GM23338 (cell line): Measurements from ENCODE around the gene DAAM2. TPM values are rescaled to one million over a fixed set of nuclear protein-coding genes. Genes with fewer than 3 reads are reported as not detected.
A peak's percentile ranks its signal among the peaks of the same experiment; 100 is the strongest.

Experiments used
- ATAC-seq: fragments of 200-7000 bp; cut with Tn5 transposase; 3 replicates; pipeline ENCODE4 v1.9.1; 2020
- DNase-seq: peaks from one replicate; pipeline ENCODE4 v3.0.0-alpha.2; 2015; ENCODE audit warnings: low spot score
- H2AFZ ChIP-seq: fragments of 200-600 bp; sonication (generic); 2 replicates; pipeline ENCODE4 v1.8.0; 2016; ENCODE audit warnings: antibody characterized with exemption, mild to moderate bottlenecking, moderate library complexity
- H3F3A ChIP-seq: fragments of 200-600 bp; sonication (generic); replicated peaks from 2 replicates; pipeline ENCODE4 v1.8.0; 2017; ENCODE audit warnings: antibody characterized with exemption, mixed run types, low read depth
- H3K27ac ChIP-seq: fragments of 200-600 bp; sonication (generic); 2 replicates; pipeline ENCODE4 v1.6.1; 2016; ENCODE audit warnings: low read depth
- H3K27me3 ChIP-seq: fragments of 200-600 bp; sonication (generic); 2 replicates; pipeline ENCODE4 v1.8.0; 2016; ENCODE audit warnings: mild to moderate bottlenecking, mixed run types, moderate library complexity; ENCODE audit not compliant: insufficient read depth
- H3K36me3 ChIP-seq: fragments of 200-600 bp; sonication (generic); 2 replicates; pipeline ENCODE4 v1.8.0; 2016; ENCODE audit warnings: mild to moderate bottlenecking; ENCODE audit not compliant: insufficient read depth
- H3K4me1 ChIP-seq: fragments of 200-600 bp; sonication (generic); 2 replicates; pipeline ENCODE4 v1.8.0; 2016; ENCODE audit warnings: mild to moderate bottlenecking, moderate library complexity; ENCODE audit not compliant: insufficient read depth
- H3K4me2 ChIP-seq: fragments of 200-600 bp; sonication (generic); 2 replicates; pipeline ENCODE4 v1.7.1; 2017; ENCODE audit warnings: mixed run types
- H3K4me3 ChIP-seq: fragments of 200-600 bp; sonication (generic); 2 replicates; pipeline ENCODE4 v1.6.1; 2016; ENCODE audit warnings: mixed run types
- H3K79me2 ChIP-seq: fragments of 200-600 bp; sonication (generic); replicated peaks from 2 replicates; pipeline ENCODE4 v1.8.0; 2017; ENCODE audit warnings: mild to moderate bottlenecking; ENCODE audit not compliant: insufficient read depth
- H3K9me2 ChIP-seq: fragments of 200-600 bp; sonication (generic); 2 replicates; pipeline ENCODE4 v1.8.0; 2017; ENCODE audit not compliant: insufficient read depth
- H4K20me1 ChIP-seq: fragments of 200-600 bp; sonication (generic); replicated peaks from 2 replicates; pipeline ENCODE4 v1.8.0; 2017; ENCODE audit warnings: mild to moderate bottlenecking; ENCODE audit not compliant: insufficient read depth
- H3K27ac Mint-ChIP-seq: 2 replicates; pipeline ENCODE4 v1.8.0; 2020; ENCODE audit warnings: inconsistent platforms, mild to moderate bottlenecking, moderate library complexity, mixed read lengths
- H3K27me3 Mint-ChIP-seq: 3 replicates; pipeline ENCODE4 v1.8.0; 2022; ENCODE audit warnings: low read depth, mild to moderate bottlenecking, moderate library complexity, mixed read lengths, inconsistent platforms; ENCODE audit not compliant: insufficient read depth, poor library complexity
- H3K36me3 Mint-ChIP-seq: 3 replicates; pipeline ENCODE4 v1.8.0; 2021; ENCODE audit warnings: low read depth, mild to moderate bottlenecking, inconsistent platforms, moderate library complexity, mixed read lengths
- H3K4me1 Mint-ChIP-seq: 3 replicates; pipeline ENCODE4 v1.8.0; 2020; ENCODE audit warnings: mild to moderate bottlenecking, inconsistent platforms, mixed read lengths
- H3K4me3 Mint-ChIP-seq: 3 replicates; pipeline ENCODE4 v1.8.0; 2021; ENCODE audit warnings: moderate library complexity, mild to moderate bottlenecking, inconsistent platforms, mixed read lengths
- H3K9me3 Mint-ChIP-seq: 3 replicates; pipeline ENCODE4 v1.8.0; 2020; ENCODE audit warnings: moderate library complexity, mild to moderate bottlenecking, inconsistent platforms, mixed read lengths
- CREB1 ChIP-seq: fragments of 250-450 bp; sonication (Bioruptor Pico); IDR thresholded peaks from 2 replicates; pipeline ENCODE4 v1.5.0; 2020; ENCODE audit warnings: low read depth, mild to moderate bottlenecking, moderate library complexity
- EZH2phosphoT487 ChIP-seq: fragments of 200-600 bp; sonication (generic); IDR thresholded peaks from one replicate; pipeline ENCODE4 v1.8.1; 2018; ENCODE audit warnings: antibody characterized with exemption; ENCODE audit not compliant: unreplicated experiment
- STAT1 ChIP-seq: IDR thresholded peaks from one replicate; pipeline ENCODE4 v1.6.1; 2016; ENCODE audit warnings: antibody characterized with exemption; ENCODE audit not compliant: unreplicated experiment
- ZNF331 ChIP-seq: fragments of 250-450 bp; sonication (Bioruptor Pico); IDR thresholded peaks from 2 replicates; pipeline ENCODE4 v1.5.0; 2020; ENCODE audit warnings: low read depth, mild to moderate bottlenecking, moderate library complexity
- long read RNA-seq: library from polyadenylated mRNA; unstranded; transcript quantifications from one replicate; pipeline ENCODE4 v2.0.0, GENCODE V29; 2020; ENCODE audit not compliant: unreplicated experiment
- polyA plus RNA-seq: library from polyadenylated mRNA; unstranded; fragments of >200 nt; fragmentation: Nextera tagmentation; extraction: Ambion mirVana; gene quantifications from 2 replicates; pipeline ENCODE4 v1.2.1, GENCODE V29; 2016
- total RNA-seq: library from RNA; depleted of rRNA; stranded (reverse); fragments of >200 nt; shearing (Covaris generic); gene quantifications from 2 replicates; pipeline ENCODE4 v1.2.3, GENCODE V29; 2014; rRNA removed
- TF ChIP-seq, protein P1 (sequence below): IDR thresholded peaks from 2 replicates; pipeline ENCODE4 v1.6.1; 2016; ENCODE audit warnings: antibody characterized with exemption
- TF ChIP-seq, protein P2 (sequence below), 2 experiments: fragments of 200-600 bp in 1 of 2; sonication (generic) in 1 of 2; conservative IDR thresholded peaks; 2 replicates each; pipeline versions ENCODE4 v1.5.1 to v1.6.1; 2016 to 2017; ENCODE audit warnings: antibody characterized with exemption in 2 of 2, low read depth in 2 of 2, mild to moderate bottlenecking in 2 of 2, moderate library complexity in 1 of 2
- TF ChIP-seq, protein P3 (sequence below): fragments of 250-450 bp; sonication (Bioruptor Pico); IDR thresholded peaks from 2 replicates; pipeline ENCODE4 v1.5.0; 2020; ENCODE audit warnings: mild to moderate bottlenecking, moderate library complexity

DAAM2 gene
- total RNA-seq (2.5 and 4.9 TPM in 2 replicates), polyA plus RNA-seq (1.4 and 2.2 TPM in 2 replicates)
- long read RNA-seq, result 0 reads

DNA sequence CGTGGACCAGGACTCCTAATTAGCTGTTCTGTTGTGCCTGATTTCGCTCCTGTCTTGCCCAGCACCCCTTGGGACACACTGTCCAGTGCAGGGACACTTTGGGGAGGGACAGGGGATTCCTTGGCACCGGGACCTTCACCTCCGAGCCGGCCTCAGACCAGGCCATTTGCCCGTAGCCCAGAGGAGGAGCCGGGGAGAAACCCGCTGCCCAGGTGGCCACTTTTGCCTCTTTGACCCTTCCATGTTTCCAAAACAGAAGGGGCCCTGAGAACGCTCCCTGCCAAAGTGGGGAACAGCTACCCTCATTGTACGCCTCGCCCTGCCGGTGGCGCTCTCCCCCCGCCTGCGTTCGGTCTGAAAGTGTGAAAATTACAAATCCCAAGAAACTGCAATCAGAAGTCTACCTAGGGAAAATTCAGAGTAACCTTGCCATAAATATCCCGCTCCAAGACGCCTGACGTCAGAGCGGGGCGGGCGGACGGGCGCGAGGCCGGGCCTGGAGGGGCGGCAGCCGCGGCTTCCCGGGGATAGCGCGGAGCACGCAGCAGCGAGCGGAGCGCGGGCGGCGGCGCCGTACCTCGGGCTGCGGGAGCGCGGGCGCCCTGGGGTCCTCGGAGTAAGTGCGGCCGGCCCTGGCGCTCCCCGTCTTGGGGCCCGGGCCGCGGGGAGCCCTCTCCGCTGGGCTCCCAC is at the start of gene DAAM2:
TSS of gene DAAM2 (plus strand) at position 527 of the 690 bp plus-strand sequence. CDS start 63,927 bp downstream, outside the sequence.
- Mint-ChIP-seq H3K9me3 (no peaks in the 10 kb centered on the region), H3K4me1 (peaks cover 30% of the 10 kb centered on the region), H3K27ac (no peak within 1 kb of the TSS), H3K27me3 (peaks cover 19% of the 10 kb centered on the region), H3K36me3 (no peaks in the 10 kb centered on the region), H3K4me3 (peak within 1 kb of the TSS; percentile 83)
- Histone ChIP-seq H3K9me2 (peaks cover 6% of the 10 kb centered on the region; the same call in 1 of the 2 replicates), H3K79me2 (no peaks in the 10 kb centered on the region), H4K20me1 (no peaks in the 10 kb centered on the region; the same call in 1 of the 2 replicates), H3F3A (no peaks in the 10 kb centered on the region), H3K27me3 (peaks cover 20% of the 10 kb centered on the region), H3K4me2 (peak within 1 kb of the TSS; percentile 92), H3K36me3 (no peaks in the 10 kb centered on the region), H3K4me1 (peaks cover 24% of the 10 kb centered on the region), H3K4me3 (peak within 1 kb of the TSS; percentile 63), H2AFZ (peak within 1 kb of the TSS; percentile 99), H3K27ac (no peak within 1 kb of the TSS)
- DNase-seq (peak; percentile 66), ATAC-seq (peak; percentile 90)
- TF ChIP-seq CREB1 (CRISPR knock-in tag), result peak; percentile 66; the same call in 1 of the 2 replicates
- TF ChIP-seq, protein P1, sequence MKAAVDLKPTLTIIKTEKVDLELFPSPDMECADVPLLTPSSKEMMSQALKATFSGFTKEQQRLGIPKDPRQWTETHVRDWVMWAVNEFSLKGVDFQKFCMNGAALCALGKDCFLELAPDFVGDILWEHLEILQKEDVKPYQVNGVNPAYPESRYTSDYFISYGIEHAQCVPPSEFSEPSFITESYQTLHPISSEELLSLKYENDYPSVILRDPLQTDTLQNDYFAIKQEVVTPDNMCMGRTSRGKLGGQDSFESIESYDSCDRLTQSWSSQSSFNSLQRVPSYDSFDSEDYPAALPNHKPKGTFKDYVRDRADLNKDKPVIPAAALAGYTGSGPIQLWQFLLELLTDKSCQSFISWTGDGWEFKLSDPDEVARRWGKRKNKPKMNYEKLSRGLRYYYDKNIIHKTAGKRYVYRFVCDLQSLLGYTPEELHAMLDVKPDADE, result no peak
- TF ChIP-seq ZNF331, result no peak
- TF ChIP-seq STAT1, result no peak
- no peak for TF ChIP-seq EZH2phosphoT487
- TF ChIP-seq, protein P2, sequence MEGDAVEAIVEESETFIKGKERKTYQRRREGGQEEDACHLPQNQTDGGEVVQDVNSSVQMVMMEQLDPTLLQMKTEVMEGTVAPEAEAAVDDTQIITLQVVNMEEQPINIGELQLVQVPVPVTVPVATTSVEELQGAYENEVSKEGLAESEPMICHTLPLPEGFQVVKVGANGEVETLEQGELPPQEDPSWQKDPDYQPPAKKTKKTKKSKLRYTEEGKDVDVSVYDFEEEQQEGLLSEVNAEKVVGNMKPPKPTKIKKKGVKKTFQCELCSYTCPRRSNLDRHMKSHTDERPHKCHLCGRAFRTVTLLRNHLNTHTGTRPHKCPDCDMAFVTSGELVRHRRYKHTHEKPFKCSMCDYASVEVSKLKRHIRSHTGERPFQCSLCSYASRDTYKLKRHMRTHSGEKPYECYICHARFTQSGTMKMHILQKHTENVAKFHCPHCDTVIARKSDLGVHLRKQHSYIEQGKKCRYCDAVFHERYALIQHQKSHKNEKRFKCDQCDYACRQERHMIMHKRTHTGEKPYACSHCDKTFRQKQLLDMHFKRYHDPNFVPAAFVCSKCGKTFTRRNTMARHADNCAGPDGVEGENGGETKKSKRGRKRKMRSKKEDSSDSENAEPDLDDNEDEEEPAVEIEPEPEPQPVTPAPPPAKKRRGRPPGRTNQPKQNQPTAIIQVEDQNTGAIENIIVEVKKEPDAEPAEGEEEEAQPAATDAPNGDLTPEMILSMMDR (conservative IDR thresholded peaks at IDR 0.05; ENCODE audit: low read depth in 2 of 2), result peak; percentile 21 to 45

DNA sequence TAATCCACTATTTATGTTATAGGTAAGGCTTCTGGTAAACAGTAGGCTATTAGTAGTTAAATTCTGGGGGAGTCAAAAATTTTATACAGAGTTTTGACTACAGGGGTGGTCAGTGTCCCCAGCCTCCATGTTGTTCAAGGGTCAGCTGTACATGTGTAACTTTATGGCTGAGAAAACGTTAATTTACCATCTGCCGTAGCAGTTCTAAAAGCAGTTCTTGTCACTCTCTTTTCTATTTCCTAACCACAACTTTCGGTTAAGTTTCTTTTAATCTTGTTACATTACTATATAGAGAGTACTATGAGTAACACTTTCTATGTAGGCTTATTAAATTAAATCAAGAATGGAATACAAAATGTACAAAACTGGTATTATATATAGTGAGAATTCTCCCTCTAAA is 45.4 kb upstream of the DAAM2 start:
- H3K36me3 ChIP-seq, result no peaks in the 10 kb centered on the region
- no peak overlapping the region for H3K4me2 ChIP-seq
- H3K27me3 Mint-ChIP-seq, result no peaks in the 10 kb centered on the region
- H4K20me1 ChIP-seq, result no peaks in the 10 kb centered on the region
- ATAC-seq, result no peak
- H3K4me1 Mint-ChIP-seq, result no peaks in the 10 kb centered on the region
- no peaks in the 10 kb centered on the region for H3F3A ChIP-seq
- no peak overlapping the region for H3K27ac ChIP-seq
- H3K27ac Mint-ChIP-seq, result no peak overlapping the region
- no peak overlapping the region for H2AFZ ChIP-seq
- H3K79me2 ChIP-seq, result no peaks in the 10 kb centered on the region
- no peaks in the 10 kb centered on the region for H3K27me3 ChIP-seq
- no peaks in the 10 kb centered on the region for H3K36me3 Mint-ChIP-seq
- H3K9me3 Mint-ChIP-seq, result peaks cover under 1% of the 10 kb centered on the region; the same call in 1 of the 3 replicates
- H3K4me1 ChIP-seq, result no peaks in the 10 kb centered on the region
- H3K9me2 ChIP-seq, result peaks cover 4% of the 10 kb centered on the region; the same call in 1 of the 2 replicates
- H3K4me3 Mint-ChIP-seq, result no peak overlapping the region
- no peak overlapping the region for H3K4me3 ChIP-seq
- DNase-seq, result no peak
- TF ChIP-seq, protein P3, sequence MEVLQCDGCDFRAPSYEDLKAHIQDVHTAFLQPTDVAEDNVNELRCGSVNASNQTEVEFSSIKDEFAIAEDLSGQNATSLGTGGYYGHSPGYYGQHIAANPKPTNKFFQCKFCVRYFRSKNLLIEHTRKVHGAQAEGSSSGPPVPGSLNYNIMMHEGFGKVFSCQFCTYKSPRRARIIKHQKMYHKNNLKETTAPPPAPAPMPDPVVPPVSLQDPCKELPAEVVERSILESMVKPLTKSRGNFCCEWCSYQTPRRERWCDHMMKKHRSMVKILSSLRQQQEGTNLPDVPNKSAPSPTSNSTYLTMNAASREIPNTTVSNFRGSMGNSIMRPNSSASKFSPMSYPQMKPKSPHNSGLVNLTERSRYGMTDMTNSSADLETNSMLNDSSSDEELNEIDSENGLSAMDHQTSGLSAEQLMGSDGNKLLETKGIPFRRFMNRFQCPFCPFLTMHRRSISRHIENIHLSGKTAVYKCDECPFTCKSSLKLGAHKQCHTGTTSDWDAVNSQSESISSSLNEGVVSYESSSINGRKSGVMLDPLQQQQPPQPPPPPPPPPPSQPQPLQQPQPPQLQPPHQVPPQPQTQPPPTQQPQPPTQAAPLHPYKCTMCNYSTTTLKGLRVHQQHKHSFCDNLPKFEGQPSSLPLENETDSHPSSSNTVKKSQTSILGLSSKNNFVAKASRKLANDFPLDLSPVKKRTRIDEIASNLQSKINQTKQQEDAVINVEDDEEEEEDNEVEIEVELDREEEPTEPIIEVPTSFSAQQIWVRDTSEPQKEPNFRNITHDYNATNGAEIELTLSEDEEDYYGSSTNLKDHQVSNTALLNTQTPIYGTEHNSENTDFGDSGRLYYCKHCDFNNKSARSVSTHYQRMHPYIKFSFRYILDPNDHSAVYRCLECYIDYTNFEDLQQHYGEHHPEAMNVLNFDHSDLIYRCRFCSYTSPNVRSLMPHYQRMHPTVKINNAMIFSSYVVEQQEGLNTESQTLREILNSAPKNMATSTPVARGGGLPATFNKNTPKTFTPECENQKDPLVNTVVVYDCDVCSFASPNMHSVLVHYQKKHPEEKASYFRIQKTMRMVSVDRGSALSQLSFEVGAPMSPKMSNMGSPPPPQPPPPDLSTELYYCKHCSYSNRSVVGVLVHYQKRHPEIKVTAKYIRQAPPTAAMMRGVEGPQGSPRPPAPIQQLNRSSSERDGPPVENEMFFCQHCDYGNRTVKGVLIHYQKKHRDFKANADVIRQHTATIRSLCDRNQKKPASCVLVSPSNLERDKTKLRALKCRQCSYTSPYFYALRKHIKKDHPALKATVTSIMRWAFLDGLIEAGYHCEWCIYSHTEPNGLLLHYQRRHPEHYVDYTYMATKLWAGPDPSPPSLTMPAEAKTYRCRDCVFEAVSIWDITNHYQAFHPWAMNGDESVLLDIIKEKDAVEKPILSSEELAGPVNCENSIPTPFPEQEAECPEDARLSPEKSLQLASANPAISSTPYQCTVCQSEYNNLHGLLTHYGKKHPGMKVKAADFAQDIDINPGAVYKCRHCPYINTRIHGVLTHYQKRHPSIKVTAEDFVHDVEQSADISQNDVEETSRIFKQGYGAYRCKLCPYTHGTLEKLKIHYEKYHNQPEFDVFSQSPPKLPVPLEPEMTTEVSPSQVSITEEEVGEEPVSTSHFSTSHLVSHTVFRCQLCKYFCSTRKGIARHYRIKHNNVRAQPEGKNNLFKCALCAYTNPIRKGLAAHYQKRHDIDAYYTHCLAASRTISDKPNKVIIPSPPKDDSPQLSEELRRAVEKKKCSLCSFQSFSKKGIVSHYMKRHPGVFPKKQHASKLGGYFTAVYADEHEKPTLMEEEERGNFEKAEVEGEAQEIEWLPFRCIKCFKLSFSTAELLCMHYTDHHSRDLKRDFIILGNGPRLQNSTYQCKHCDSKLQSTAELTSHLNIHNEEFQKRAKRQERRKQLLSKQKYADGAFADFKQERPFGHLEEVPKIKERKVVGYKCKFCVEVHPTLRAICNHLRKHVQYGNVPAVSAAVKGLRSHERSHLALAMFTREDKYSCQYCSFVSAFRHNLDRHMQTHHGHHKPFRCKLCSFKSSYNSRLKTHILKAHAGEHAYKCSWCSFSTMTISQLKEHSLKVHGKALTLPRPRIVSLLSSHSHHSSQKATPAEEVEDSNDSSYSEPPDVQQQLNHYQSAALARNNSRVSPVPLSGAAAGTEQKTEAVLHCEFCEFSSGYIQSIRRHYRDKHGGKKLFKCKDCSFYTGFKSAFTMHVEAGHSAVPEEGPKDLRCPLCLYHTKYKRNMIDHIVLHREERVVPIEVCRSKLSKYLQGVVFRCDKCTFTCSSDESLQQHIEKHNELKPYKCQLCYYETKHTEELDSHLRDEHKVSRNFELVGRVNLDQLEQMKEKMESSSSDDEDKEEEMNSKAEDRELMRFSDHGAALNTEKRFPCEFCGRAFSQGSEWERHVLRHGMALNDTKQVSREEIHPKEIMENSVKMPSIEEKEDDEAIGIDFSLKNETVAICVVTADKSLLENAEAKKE (CRISPR knock-in tag), result no peak
